Measurements from ENCODE around the gene ILRUN.
"Not testable (repeated sequence)": the region's sequence is repeated elsewhere in the genome, so short reads cannot be mapped to it uniquely, and the experiment has no call there.

Gene ILRUN

GRCh38 chr6:34654061-34654710, 42.4 kb downstream of the ILRUN start:
- Histone ChIP-seq H3K4me3 (ENCODE audit: low read length in 2 of 2) (no peak overlapping the region), H3K27me3 (ENCODE audit: control insufficient read depth in 1 of 2, insufficient read depth in 2 of 2, low read length in 2 of 2) (no peaks in the 10 kb centered on the region), H3K9ac (ENCODE audit: low read length in 2 of 2) (no peak overlapping the region), H3K36me3 (ENCODE audit: control insufficient read depth in 2 of 2, insufficient read depth in 2 of 2, low read length in 2 of 2) (peaks cover 0 to 2% of the 10 kb centered on the region in 2 donors), H3K9me3 (ENCODE audit: control insufficient read depth in 2 of 2, low read length in 2 of 2) (no peaks in the 10 kb centered on the region), H3K4me1 (ENCODE audit: control insufficient read depth, insufficient read depth, low read length) (peaks cover 19% of the 10 kb centered on the region), H3K27ac (ENCODE audit: low read length) (no peak overlapping the region)

GRCh38 chr6:34652263-34652662, 44.3 kb downstream of the ILRUN start:
- no peaks in the 10 kb centered on the region for H3K9me3 ChIP-seq (ENCODE audit: control insufficient read depth in 2 of 2, low read length in 2 of 2)
- H3K9ac ChIP-seq (ENCODE audit: low read length in 2 of 2) = no peak overlapping the region
- H3K27me3 ChIP-seq (ENCODE audit: control insufficient read depth in 1 of 2, insufficient read depth in 2 of 2, low read length in 2 of 2) = no peaks in the 10 kb centered on the region
- H3K36me3 ChIP-seq (ENCODE audit: control insufficient read depth in 2 of 2, insufficient read depth in 2 of 2, low read length in 2 of 2) = peaks cover 0 to 2% of the 10 kb centered on the region in 2 donors
- H3K27ac ChIP-seq (ENCODE audit: low read length) = no peak overlapping the region
- H3K4me3 ChIP-seq (ENCODE audit: low read length in 2 of 2) = no peak overlapping the region
- peaks cover 13% of the 10 kb centered on the region for H3K4me1 ChIP-seq (ENCODE audit: control insufficient read depth, insufficient read depth, low read length)

GRCh38 chr6:34650823-34651222, 45.7 kb downstream of the ILRUN start:
- Histone ChIP-seq H3K9ac (ENCODE audit: low read length in 2 of 2) (no peak overlapping the region), H3K27ac (ENCODE audit: low read length) (no peak overlapping the region), H3K27me3 (ENCODE audit: control insufficient read depth in 1 of 2, insufficient read depth in 2 of 2, low read length in 2 of 2) (no peaks in the 10 kb centered on the region), H3K9me3 (ENCODE audit: control insufficient read depth in 2 of 2, low read length in 2 of 2) (no peaks in the 10 kb centered on the region), H3K4me1 (ENCODE audit: control insufficient read depth, insufficient read depth, low read length) (peaks cover 4% of the 10 kb centered on the region), H3K4me3 (ENCODE audit: low read length in 2 of 2) (no peak overlapping the region), H3K36me3 (ENCODE audit: control insufficient read depth in 2 of 2, insufficient read depth in 2 of 2, low read length in 2 of 2) (peaks cover 2 to 5% of the 10 kb centered on the region in 2 donors)

- H3K9ac ChIP-seq (ENCODE audit: low read length in 2 of 2); H3K9me3 ChIP-seq (ENCODE audit: control insufficient read depth in 2 of 2, low read length in 2 of 2); H3K4me1 ChIP-seq (ENCODE audit: control insufficient read depth, insufficient read depth, low read length); H3K27me3 ChIP-seq (ENCODE audit: control insufficient read depth in 1 of 2, insufficient read depth in 2 of 2, low read length in 2 of 2); H3K36me3 ChIP-seq (ENCODE audit: control insufficient read depth in 2 of 2, insufficient read depth in 2 of 2, low read length in 2 of 2); H3K4me3 ChIP-seq (ENCODE audit: low read length in 2 of 2); H3K27ac ChIP-seq (ENCODE audit: low read length): not testable (repeated sequence)
Observed at GRCh38 chr6:34650232-34650631, 46.3 kb downstream of the ILRUN start.

GRCh38 chr6:34648806-34649205, 47.8 kb downstream of the ILRUN start:
- Histone ChIP-seq H3K4me1 (ENCODE audit: control insufficient read depth, insufficient read depth, low read length) (peaks cover 4% of the 10 kb centered on the region), H3K4me3 (ENCODE audit: low read length in 2 of 2) (no peak overlapping the region), H3K36me3 (ENCODE audit: control insufficient read depth in 2 of 2, insufficient read depth in 2 of 2, low read length in 2 of 2) (peaks cover 8 to 9% of the 10 kb centered on the region in 2 donors), H3K27ac (ENCODE audit: low read length) (no peak overlapping the region), H3K9ac (ENCODE audit: low read length in 2 of 2) (no peak overlapping the region), H3K9me3 (ENCODE audit: control insufficient read depth in 2 of 2, low read length in 2 of 2) (no peaks in the 10 kb centered on the region), H3K27me3 (ENCODE audit: control insufficient read depth in 1 of 2, insufficient read depth in 2 of 2, low read length in 2 of 2) (no peaks in the 10 kb centered on the region)

Data from stomach smooth muscle (tissue), 2 donors.